Loucy (cell line): Measurements from ENCODE around the gene KSR1.

Experiments
- EZH2phosphoT487 ChIP-seq: fragments of 200-600 bp; IDR thresholded peaks from 2 replicates; pipeline ENCODE4 v1.6.1; 2018; ENCODE audit warnings: antibody characterized with exemption, mild to moderate bottlenecking, moderate library complexity, borderline replicate concordance
- TF ChIP-seq, protein P1 (sequence below): fragments of 200-600 bp; sonication (generic); conservative IDR thresholded peaks from 2 replicates; pipeline ENCODE4 v1.5.1; 2014; ENCODE audit warnings: mild to moderate bottlenecking, antibody characterized with exemption, low read length

DNA sequence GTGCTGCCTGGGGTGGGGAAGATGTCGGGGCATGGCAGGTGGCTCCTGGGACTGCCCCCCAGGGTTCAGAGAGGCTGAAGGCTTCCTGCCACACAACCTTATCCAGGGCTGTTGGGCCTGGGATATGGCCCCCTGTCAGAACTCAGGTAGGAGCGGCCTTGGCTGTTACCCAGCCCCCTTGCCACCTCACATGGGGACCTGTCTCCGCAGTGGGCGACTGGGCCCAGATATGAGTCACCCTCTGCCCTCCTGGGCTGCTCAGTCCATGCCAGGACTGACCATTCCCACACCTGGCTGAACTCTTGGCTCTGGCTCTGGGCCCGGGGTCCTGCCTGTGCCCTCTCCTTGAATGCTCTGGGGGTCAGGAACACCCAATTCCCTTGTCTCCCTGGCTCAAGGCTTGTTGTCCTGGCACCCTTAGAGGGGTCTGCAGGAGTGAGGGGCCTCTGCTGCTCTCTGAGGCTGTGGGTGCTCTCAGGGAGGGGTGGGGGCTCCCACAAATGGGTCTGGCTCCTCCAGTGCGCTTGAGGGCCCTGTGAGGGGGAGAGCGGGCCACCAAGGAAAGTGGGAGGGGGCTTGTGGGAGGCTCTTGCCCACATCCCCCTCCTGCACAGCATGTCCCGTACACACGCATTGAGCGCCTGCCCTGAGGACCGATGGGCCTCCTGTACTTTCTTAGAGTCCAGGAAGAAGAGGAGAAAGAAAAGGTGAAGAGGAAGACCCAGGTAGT lies 210.7 kb downstream of the KSR1 start:
- TF ChIP-seq, protein P1, sequence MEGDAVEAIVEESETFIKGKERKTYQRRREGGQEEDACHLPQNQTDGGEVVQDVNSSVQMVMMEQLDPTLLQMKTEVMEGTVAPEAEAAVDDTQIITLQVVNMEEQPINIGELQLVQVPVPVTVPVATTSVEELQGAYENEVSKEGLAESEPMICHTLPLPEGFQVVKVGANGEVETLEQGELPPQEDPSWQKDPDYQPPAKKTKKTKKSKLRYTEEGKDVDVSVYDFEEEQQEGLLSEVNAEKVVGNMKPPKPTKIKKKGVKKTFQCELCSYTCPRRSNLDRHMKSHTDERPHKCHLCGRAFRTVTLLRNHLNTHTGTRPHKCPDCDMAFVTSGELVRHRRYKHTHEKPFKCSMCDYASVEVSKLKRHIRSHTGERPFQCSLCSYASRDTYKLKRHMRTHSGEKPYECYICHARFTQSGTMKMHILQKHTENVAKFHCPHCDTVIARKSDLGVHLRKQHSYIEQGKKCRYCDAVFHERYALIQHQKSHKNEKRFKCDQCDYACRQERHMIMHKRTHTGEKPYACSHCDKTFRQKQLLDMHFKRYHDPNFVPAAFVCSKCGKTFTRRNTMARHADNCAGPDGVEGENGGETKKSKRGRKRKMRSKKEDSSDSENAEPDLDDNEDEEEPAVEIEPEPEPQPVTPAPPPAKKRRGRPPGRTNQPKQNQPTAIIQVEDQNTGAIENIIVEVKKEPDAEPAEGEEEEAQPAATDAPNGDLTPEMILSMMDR = no peak
- no peak for TF ChIP-seq EZH2phosphoT487
